HEK293T (cell line): ENCODE data around the gene MFSD2A.

Experiments
- CTCF ChIA-PET: fragments of 350-600 bp; formaldehyde crosslinking; extraction: SDS; loops from one replicate; lab custom pipeline; 2021; ENCODE audit warnings: antibody characterized with exemption, inconsistent platforms; lab: Yijun Ruan, JAX
- POLR2A ChIA-PET: fragments of 350-600 bp; formaldehyde crosslinking; extraction: SDS; loops from one replicate; lab custom pipeline; 2020; ENCODE audit warnings: antibody characterized with exemption, inconsistent platforms; lab: Yijun Ruan, JAX
- DNase-seq: peaks from one replicate; pipeline ENCODE4 v3.0.0; 2012; ENCODE audit warnings: mixed read lengths; ENCODE audit errors: extremely low spot score
- ARNT ChIP-seq: fragments of 450-650 bp; IDR thresholded peaks from 2 replicates; pipeline ENCODE4 v1.6.1; 2017; ENCODE audit warnings: mild to moderate bottlenecking
- BHLHE40 ChIP-seq: fragments of 450-650 bp; IDR thresholded peaks from 2 replicates; pipeline ENCODE4 v1.6.1; 2016; ENCODE audit warnings: mild to moderate bottlenecking, moderate library complexity, borderline replicate concordance
- CTBP1 ChIP-seq: fragments of 450-650 bp; IDR thresholded peaks from 2 replicates; pipeline ENCODE4 v1.6.1; 2016; ENCODE audit warnings: borderline replicate concordance
- ELF4 ChIP-seq: fragments of 450-650 bp; IDR thresholded peaks from 2 replicates; pipeline ENCODE4 v1.6.1; 2017; ENCODE audit warnings: antibody characterized with exemption
- FOXA1 ChIP-seq: fragments of 450-650 bp; IDR thresholded peaks from 2 replicates; pipeline ENCODE4 v1.6.1; 2016; ENCODE audit warnings: mild to moderate bottlenecking
- FOXK2 ChIP-seq: fragments of 450-650 bp; IDR thresholded peaks from 2 replicates; pipeline ENCODE4 v1.6.1; 2016; ENCODE audit warnings: mild to moderate bottlenecking
- FOXM1 ChIP-seq: fragments of 450-650 bp; IDR thresholded peaks from 2 replicates; pipeline ENCODE4 v1.6.1; 2017; ENCODE audit warnings: mild to moderate bottlenecking, borderline replicate concordance
- HDGF ChIP-seq: fragments of 450-650 bp; IDR thresholded peaks from 2 replicates; pipeline ENCODE4 v1.6.1; 2017; ENCODE audit warnings: antibody characterized with exemption, borderline replicate concordance
- L3MBTL2 ChIP-seq: fragments of 450-650 bp; conservative IDR thresholded peaks from 2 replicates; pipeline ENCODE4 v1.6.1; 2016; ENCODE audit warnings: mild to moderate bottlenecking
- LEF1 ChIP-seq: fragments of 450-650 bp; IDR thresholded peaks from 2 replicates; pipeline ENCODE4 v1.6.1; 2017; ENCODE audit warnings: mild to moderate bottlenecking, borderline replicate concordance
- NFRKB ChIP-seq: fragments of 450-650 bp; IDR thresholded peaks from 2 replicates; pipeline ENCODE4 v1.6.1; 2016; ENCODE audit warnings: mild to moderate bottlenecking, moderate library complexity
- SP1 ChIP-seq: fragments of 450-650 bp; IDR thresholded peaks from 2 replicates; pipeline ENCODE4 v1.6.1; 2017
- SUZ12 ChIP-seq: fragments of 450-650 bp; IDR thresholded peaks from 2 replicates; pipeline ENCODE4 v1.6.1; 2016; ENCODE audit warnings: mild to moderate bottlenecking
- TARDBP ChIP-seq: fragments of 450-650 bp; IDR thresholded peaks from 2 replicates; pipeline ENCODE4 v1.6.1; 2016
- ZNF384 ChIP-seq: fragments of 450-650 bp; IDR thresholded peaks from 2 replicates; pipeline ENCODE4 v1.6.1; 2016
- TF ChIP-seq, protein P1 (sequence below): fragments of 450-650 bp; IDR thresholded peaks from 2 replicates; pipeline ENCODE4 v1.6.1; 2016

Gene MFSD2A

DNA sequence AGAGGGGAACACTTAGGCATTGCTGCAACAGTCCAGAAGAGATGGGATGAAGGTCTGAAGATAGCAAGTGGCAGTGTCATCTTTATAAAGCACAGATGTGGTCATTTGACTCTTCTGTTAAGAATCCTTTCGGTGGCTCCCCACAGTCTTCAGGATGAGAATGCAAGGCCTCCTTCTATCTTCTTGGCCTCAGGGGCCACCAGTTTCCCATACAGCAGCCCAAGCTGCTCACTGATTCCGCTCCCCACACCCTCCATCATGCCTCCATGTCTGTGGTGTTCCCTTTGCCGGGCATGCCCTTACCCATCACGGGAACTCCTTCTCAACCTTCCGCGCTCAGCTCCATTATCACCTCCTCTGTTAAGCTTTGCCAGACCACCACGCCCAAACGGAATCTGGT lies 16.1 kb upstream of the MFSD2A start:
- ChIA-PET CTCF (no interaction called here), POLR2A (no interaction called here)
- TF ChIP-seq BHLHE40 = no peak
- TF ChIP-seq ELF4 = no peak
- no peak for DNase-seq

DNA sequence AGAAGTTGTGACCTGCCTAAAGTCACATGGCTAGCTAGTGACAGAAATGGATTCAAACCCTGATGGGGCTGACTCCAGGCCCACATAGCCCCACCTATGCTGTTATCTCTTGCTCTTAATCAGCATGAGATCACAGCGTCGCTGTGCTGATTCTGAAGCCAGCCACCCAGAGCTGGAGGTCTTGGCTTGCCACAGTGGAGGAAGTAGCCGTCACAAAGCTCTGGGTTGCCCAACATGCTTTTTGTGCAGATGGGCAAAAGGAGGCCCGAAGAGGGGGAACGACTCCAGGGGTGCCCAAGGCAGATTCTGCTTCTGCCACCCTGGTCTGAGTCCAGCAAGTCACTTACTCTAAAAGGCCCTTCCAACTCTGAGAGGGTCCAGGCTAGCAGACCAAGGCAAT lies 14.7 kb upstream of the MFSD2A start:
- ChIA-PET POLR2A (interaction anchor here (1.2 kb wide), 1 partner anchor 15 kb away, joined by 6 read pairs; the partner anchor contains the start of gene MFSD2A), CTCF (no interaction called here)
- no peak for DNase-seq
- TF ChIP-seq FOXM1 (no peak), LEF1 (no peak), NFRKB (no peak), ZNF384 (no peak), FOXA1 (no peak), FOXK2 (no peak), CTBP1 (no peak), L3MBTL2 (no peak)

DNA sequence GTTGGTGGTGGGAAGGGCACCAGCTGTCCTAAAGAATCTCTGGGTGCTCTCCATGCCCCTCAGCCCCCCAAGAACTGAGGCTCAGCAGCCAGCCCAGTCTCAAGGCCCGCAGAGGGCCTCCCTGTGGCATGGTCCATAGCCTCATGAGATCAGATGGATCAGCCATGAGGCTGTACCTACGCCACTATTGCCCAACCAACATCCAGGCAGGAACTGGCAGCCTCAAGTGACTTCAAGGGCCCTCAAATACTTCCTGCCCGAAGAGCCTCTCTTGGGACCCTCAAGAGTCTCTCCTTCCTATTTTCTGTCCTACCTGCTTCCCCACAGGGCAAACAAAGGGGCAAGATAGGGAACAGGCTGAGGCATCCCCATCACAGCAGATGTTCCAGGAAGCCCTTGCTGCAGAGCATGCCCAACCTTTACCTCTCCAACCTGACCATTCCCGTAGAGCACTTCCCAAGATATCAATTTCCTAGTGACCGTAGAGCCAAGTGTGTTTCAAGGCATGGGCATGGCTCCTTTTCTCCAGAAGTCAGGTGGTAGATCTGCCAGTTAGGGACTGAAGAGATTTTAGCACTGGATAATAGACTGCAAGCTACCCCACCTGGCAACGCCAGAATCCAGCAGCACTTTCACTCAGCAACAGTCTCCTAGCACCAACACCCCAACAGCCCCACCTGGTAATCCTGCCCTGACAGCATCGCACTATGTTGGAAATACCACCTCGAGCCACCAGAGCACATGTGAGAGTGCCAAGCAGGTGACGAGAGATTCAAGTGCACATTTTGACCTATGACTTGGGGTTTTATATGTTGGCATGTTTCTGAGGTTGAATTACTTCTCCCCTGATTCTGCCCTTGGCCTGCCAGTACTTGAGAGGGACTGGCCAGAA lies 13.7 kb upstream of the MFSD2A start:
- no peak for TF ChIP-seq HDGF
- TF ChIP-seq BHLHE40 = no peak
- TF ChIP-seq TARDBP = no peak
- TF ChIP-seq FOXK2 = no peak
- no peak for TF ChIP-seq L3MBTL2
- TF ChIP-seq FOXM1 = no peak
- TF ChIP-seq ZNF384 = no peak
- TF ChIP-seq SUZ12 = no peak
- no peak for TF ChIP-seq LEF1
- no peak for TF ChIP-seq FOXA1
- no peak for TF ChIP-seq NFRKB
- no peak for DNase-seq
- ChIA-PET POLR2A (no interaction called here), CTCF (no interaction called here)

DNA sequence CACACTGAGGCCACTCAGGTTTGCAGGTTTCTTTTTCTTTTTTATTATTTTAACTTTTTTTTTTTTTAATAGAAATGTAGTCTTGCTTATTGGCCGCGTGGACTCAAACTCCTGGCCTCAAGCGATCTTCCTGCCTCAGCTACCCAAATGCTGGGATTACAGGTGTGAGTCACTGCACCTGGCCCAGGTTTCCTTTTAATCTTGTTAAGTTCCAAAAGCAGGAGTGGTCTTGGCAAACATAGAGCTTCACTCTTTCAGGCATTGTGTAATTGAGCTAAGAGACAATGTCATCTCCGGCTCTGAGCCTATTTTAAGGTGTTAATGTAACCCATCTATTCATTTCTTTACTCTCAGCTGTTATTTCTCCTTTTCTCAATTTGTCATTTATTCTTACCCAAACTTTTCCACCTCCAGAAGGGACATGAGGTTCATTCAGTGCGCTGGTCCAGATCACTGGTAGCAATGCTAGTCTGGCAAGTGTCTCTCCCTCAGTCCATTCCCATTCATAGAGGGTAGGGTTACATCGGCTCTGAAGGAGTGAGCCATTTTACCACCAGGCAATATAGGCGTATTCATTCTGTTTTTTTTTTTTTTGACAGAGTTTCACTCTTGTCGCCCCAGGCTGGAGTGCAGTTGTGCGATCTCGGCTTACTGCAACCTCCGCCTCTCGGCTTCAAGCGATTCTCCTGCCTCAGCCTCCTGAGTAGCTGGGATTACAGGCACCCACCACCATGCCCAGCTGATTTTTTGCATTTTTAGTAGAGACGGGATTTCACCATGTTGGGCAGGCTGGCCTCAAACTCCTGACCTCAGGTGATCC lies 11.3 kb upstream of the MFSD2A start:
- no peak for TF ChIP-seq L3MBTL2
- TF ChIP-seq FOXM1 = no peak
- TF ChIP-seq ARNT = no peak
- TF ChIP-seq ELF4 = no peak
- TF ChIP-seq BHLHE40 = no peak
- TF ChIP-seq, protein P1, sequence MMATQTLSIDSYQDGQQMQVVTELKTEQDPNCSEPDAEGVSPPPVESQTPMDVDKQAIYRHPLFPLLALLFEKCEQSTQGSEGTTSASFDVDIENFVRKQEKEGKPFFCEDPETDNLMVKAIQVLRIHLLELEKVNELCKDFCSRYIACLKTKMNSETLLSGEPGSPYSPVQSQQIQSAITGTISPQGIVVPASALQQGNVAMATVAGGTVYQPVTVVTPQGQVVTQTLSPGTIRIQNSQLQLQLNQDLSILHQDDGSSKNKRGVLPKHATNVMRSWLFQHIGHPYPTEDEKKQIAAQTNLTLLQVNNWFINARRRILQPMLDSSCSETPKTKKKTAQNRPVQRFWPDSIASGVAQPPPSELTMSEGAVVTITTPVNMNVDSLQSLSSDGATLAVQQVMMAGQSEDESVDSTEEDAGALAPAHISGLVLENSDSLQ = no peak
- TF ChIP-seq SP1 = no peak
- no peak for TF ChIP-seq TARDBP
- no peak for TF ChIP-seq ZNF384
- TF ChIP-seq FOXA1 = no peak
- TF ChIP-seq SUZ12 = no peak
- DNase-seq = no peak
- CTCF ChIA-PET = interaction anchor here (0.7 kb wide), 1 partner anchor 63 kb away, joined by 3 read pairs; no protein-coding TSS in a partner anchor
- POLR2A ChIA-PET = no interaction called here

DNA sequence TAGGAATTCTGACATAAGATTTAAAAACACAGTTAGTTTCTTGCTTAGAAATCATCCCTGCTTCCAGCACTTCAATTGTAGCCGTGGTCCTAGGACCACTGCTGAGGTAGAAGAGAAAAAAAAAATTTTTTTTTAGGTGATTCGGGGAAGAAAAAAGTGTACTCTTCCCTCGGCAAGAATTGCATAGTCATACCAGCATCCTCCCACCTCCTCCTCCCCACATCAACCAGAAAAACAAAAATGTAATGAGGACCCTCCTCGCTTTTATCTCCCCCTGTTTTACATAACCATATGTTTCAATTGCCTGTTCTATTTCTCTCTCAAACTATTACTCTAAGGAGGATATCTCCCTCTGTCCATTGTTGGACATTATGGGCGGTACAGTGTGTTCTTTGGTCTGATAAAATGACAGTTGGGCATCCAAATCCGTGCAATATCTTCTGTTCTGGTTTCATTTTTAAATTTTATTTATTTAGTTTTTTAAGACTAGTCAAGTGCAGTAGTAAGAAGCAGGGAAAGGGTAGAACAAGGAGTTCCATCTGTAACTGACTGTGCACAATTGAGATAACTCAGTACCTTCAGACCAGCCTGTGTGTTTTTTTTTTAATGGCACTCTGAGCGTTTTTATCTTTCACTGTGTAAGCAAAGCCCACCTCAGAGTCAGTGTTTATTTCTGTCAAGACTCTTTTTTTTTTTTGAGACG lies 10.4 kb upstream of the MFSD2A start:
- no peak for DNase-seq
- TF ChIP-seq SP1 (no peak), FOXA1 (no peak), CTBP1 (no peak), LEF1 (no peak), NFRKB (no peak), HDGF (no peak), ARNT (no peak), FOXK2 (no peak)
- POLR2A ChIA-PET = no interaction called here
- CTCF ChIA-PET = no interaction called here

DNA sequence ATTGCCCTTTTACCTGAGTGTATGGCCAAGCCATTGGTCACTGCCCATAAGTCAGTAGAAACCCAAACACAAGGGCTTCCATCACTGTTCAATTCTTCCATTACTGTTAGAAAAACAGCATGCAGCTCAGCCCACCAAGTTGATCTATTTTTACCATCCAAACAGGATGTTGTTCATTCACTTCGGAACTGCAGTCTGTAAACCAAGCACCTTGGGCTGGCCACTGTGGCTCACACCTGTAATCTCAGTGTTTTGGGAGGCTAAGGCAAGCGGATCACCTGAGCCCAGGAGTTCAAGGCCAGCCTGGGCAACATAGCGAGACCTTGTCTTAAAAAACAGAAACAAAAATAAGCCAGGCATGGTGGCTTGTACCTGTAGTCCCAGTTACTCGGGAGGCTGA lies 8.7 kb upstream of the MFSD2A start:
- ChIA-PET POLR2A (no interaction called here), CTCF (no interaction called here)
- no peak for DNase-seq
- TF ChIP-seq ARNT = no peak
- no peak for TF ChIP-seq SUZ12
- no peak for TF ChIP-seq CTBP1
- no peak for TF ChIP-seq SP1
- TF ChIP-seq ZNF384 = no peak
- TF ChIP-seq TARDBP = no peak
- TF ChIP-seq ELF4 = no peak
- no peak for TF ChIP-seq LEF1
- TF ChIP-seq BHLHE40 = no peak
- TF ChIP-seq FOXK2 = no peak
- TF ChIP-seq NFRKB = no peak
- TF ChIP-seq, protein P1 = no peak
- TF ChIP-seq FOXM1 = no peak
- TF ChIP-seq FOXA1 = no peak
- TF ChIP-seq HDGF = no peak
- TF ChIP-seq L3MBTL2 = no peak
